Common myeloid progenitor, CD34-positive (primary cell): ENCODE data around the gene NLRP2B.

ENCODE experiments used
- CTCF ChIA-PET: fragments of 350-600 bp; sonication (Branson Sonifier 250); formaldehyde crosslinking; loops from one replicate; lab custom pipeline; 2021; ENCODE audit warnings: antibody characterized with exemption; lab: Charles Lee
- POLR2A ChIA-PET: fragments of 350-600 bp; sonication (Branson Sonifier 250); formaldehyde crosslinking; loops from one replicate; lab custom pipeline; 2021; ENCODE audit warnings: antibody characterized with exemption; lab: Charles Lee
- DNase-seq, 3 donors: peaks; one replicate each; pipeline versions ENCODE4 v3.0.0 to v3.0.0-alpha.2; 2013
- H3K27ac ChIP-seq, 2 experiments: 1 replicate in 1 of 2; 2 replicates in 1 of 2; pipeline ENCODE4 v1.7.0; 2013; ENCODE audit warnings: inconsistent platforms in 2 of 2, low read length in 2 of 2, mild to moderate bottlenecking in 2 of 2, low read depth in 1 of 2, moderate library complexity in 1 of 2; ENCODE audit not compliant: severe bottlenecking in 2 of 2, insufficient read depth in 1 of 2, poor library complexity in 1 of 2
- H3K27me3 ChIP-seq, 5 experiments: replicated peaks in 2 of 5; 1 replicate in 3 of 5; 2 replicates in 2 of 5; pipeline versions ENCODE4 v1.6.1 to v1.7.0; 2013; ENCODE audit warnings: low read length in 4 of 5, mild to moderate bottlenecking in 2 of 5, moderate library complexity in 2 of 5, inconsistent platforms in 1 of 5; ENCODE audit not compliant: insufficient read depth in 5 of 5, control insufficient read depth in 4 of 5
- H3K36me3 ChIP-seq, 4 experiments: 1 replicate in 2 of 4; 2 replicates in 2 of 4; pipeline versions ENCODE4 v1.6.1 to v1.7.0; 2013; ENCODE audit warnings: low read length in 3 of 4, control low read depth in 1 of 4, mild to moderate bottlenecking in 1 of 4; ENCODE audit not compliant: control insufficient read depth in 4 of 4, insufficient read depth in 4 of 4
- H3K4me1 ChIP-seq, 4 experiments: 1 replicate in 3 of 4; 2 replicates in 1 of 4; pipeline versions ENCODE4 v1.6.1 to v1.7.1; 2013; ENCODE audit warnings: low read length in 3 of 4, mild to moderate bottlenecking in 3 of 4, control low read depth in 1 of 4, inconsistent platforms in 1 of 4, moderate library complexity in 1 of 4; ENCODE audit not compliant: control insufficient read depth in 4 of 4, insufficient read depth in 4 of 4; ENCODE audit errors: control extremely low read depth in 1 of 4
- H3K4me3 ChIP-seq, 7 experiments: 1 replicate in 4 of 7; 2 replicates in 3 of 7; pipeline versions ENCODE4 v1.5.1 to v1.7.0; 2013; ENCODE audit warnings: mild to moderate bottlenecking in 7 of 7, low read length in 6 of 7, moderate library complexity in 6 of 7, inconsistent platforms in 2 of 7, low read depth in 2 of 7, control low read depth in 1 of 7; ENCODE audit not compliant: insufficient read depth in 4 of 7, control insufficient read depth in 1 of 7; ENCODE audit errors: extremely low read depth in 1 of 7
- H3K9me3 ChIP-seq, 5 experiments: 1 replicate in 4 of 5; 2 replicates in 1 of 5; pipeline versions ENCODE4 v1.6.1 to v1.7.1; 2013; ENCODE audit warnings: low read length in 4 of 5, mild to moderate bottlenecking in 2 of 5, inconsistent platforms in 1 of 5, low read depth in 1 of 5, moderate library complexity in 1 of 5; ENCODE audit not compliant: control insufficient read depth in 4 of 5, insufficient read depth in 2 of 5; ENCODE audit errors: control extremely low read depth in 1 of 5
- WGBS: methylation state at CpG from one replicate; pipeline ENCODE4 v1.1.5; 2013; ENCODE audit not compliant: insufficient coverage; 5-methylcytosine and 5-hydroxymethylcytosine counted together

NLRP2B gene

DNA sequence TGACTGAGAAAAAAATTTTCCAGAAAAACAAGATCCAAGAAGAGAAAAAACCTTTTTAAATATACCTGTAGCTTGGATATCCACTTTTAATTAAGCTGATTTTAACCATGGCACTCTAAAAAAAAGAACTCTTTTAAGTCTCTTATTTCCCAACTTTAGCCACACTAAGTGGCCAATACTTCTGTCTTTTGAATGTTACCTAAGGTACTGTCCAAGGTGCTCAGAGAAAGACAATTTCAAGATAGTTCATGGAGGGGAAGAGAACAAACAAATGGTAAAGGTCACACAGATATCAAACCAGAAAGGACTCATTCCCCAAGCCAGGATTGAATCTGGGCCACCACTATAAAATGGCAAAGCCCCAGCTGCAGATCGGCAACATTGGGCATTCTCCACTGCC lies 10.1 kb downstream of the NLRP2B start:
- Histone ChIP-seq H3K27ac (no peak overlapping the region), H3K4me3 (no peak overlapping the region), H3K9me3 (peaks cover 0 to 3% (median 0%) of the 10 kb centered on the region in 5 experiments), H3K36me3 (no peaks in the 10 kb centered on the region), H3K4me1 (no peaks in the 10 kb centered on the region), H3K27me3 (no peaks in the 10 kb centered on the region)
- no peak for DNase-seq
- POLR2A ChIA-PET: no interaction called here
- WGBS: 100% methylated on average over 1 of the region's 1 CpG
- CTCF ChIA-PET: no interaction called here

DNA sequence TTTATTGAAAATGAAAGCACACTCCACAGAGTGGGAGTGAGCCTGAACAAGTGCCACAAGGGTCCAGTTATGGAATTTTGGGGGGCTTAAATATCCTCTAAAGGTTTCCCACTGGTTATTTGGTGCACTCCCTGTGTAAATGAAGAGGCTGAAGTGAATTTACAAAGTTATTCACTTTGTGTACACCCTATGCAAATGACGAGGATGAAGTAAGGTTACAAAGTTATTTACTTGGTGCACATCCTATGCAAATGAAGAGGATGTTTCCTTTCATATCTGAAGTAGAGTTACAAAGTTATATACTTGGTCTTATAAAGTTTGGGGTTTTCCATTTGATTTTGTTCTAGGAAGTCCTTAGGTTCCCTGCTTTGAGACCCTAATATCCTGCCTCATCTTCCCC lies 13.1 kb downstream of the NLRP2B start:
- H3K9me3 ChIP-seq: no peaks in the 10 kb centered on the region
- WGBS: 83% methylated on average over 1 of the region's 1 CpG
- H3K27me3 ChIP-seq: no peaks in the 10 kb centered on the region
- H3K4me3 ChIP-seq: no peak overlapping the region
- no peak overlapping the region for H3K27ac ChIP-seq
- CTCF ChIA-PET: no interaction called here
- no peaks in the 10 kb centered on the region for H3K36me3 ChIP-seq
- DNase-seq: no peak
- no peaks in the 10 kb centered on the region for H3K4me1 ChIP-seq
- POLR2A ChIA-PET: no interaction called here

- no peak for DNase-seq
- Histone ChIP-seq H3K27ac (no peak overlapping the region), H3K36me3 (no peaks in the 10 kb centered on the region), H3K4me1 (no peaks in the 10 kb centered on the region), H3K9me3 (peaks cover 0 to 4% (median 1%) of the 10 kb centered on the region in 5 experiments), H3K4me3 (no peak overlapping the region), H3K27me3 (no peaks in the 10 kb centered on the region)
- ChIA-PET CTCF (no interaction called here), POLR2A (no interaction called here)
- WGBS: no CpG with 5 or more reads among the region's 2 CpGs
Measured at GRCh38 chrX:57655065-57655464, 25.0 kb downstream of the NLRP2B start.

DNA sequence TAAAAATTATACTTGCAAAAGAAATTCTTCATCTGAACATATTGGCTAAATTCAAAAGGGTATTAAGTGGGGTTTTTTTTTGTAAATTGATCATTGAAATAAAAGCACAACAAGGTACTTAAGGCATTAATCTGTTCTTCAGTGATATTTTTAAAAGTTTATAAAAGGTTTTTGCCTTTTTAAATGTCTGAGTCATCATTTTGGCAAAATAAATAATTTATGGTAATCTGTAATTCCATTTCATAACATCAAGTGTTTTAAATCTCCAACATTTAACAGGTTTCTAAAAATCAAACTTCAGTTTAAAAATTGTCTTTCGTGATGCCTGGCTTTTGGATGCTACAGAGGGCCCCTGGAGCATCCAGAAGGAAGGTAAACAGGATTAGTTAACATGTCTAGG lies 27.4 kb downstream of the NLRP2B start:
- Histone ChIP-seq H3K27ac (no peak overlapping the region), H3K4me3 (no peak overlapping the region), H3K36me3 (no peaks in the 10 kb centered on the region), H3K27me3 (no peaks in the 10 kb centered on the region), H3K9me3 (peaks cover 0 to 4% (median 1%) of the 10 kb centered on the region in 5 experiments), H3K4me1 (no peaks in the 10 kb centered on the region)
- DNase-seq: no peak
- CTCF ChIA-PET: no interaction called here
- WGBS: no CpG with 5 or more reads among the region's 1 CpG
- POLR2A ChIA-PET: no interaction called here

- Histone ChIP-seq H3K4me1 (no peaks in the 10 kb centered on the region), H3K4me3 (no peak overlapping the region), H3K27ac (no peak overlapping the region), H3K36me3 (no peaks in the 10 kb centered on the region), H3K27me3 (no peaks in the 10 kb centered on the region), H3K9me3 (peaks cover 0 to 4% (median 1%) of the 10 kb centered on the region in 5 experiments)
- ChIA-PET POLR2A (no interaction called here), CTCF (no interaction called here)
- 67% methylated on average over 2 of the region's 4 CpGs for WGBS
- no peak for DNase-seq
Measured at GRCh38 chrX:57651169-57651919, 28.7 kb downstream of the NLRP2B start.

- no peaks in the 10 kb centered on the region for H3K9me3 ChIP-seq
- H3K27me3 ChIP-seq: no peaks in the 10 kb centered on the region
- no peaks in the 10 kb centered on the region for H3K36me3 ChIP-seq
- ChIA-PET POLR2A (no interaction called here), CTCF (no interaction called here)
- DNase-seq: no peak
- H3K4me3 ChIP-seq: no peak overlapping the region
- no peaks in the 10 kb centered on the region for H3K4me1 ChIP-seq
- no peak overlapping the region for H3K27ac ChIP-seq
Measured at GRCh38 chrX:57647020-57647419, 33.0 kb downstream of the NLRP2B start.

- no peaks in the 10 kb centered on the region for H3K9me3 ChIP-seq
- no peaks in the 10 kb centered on the region for H3K27me3 ChIP-seq
- H3K27ac ChIP-seq: no peak overlapping the region
- DNase-seq: no peak
- WGBS: no CpG with 5 or more reads among the region's 1 CpG
- no peak overlapping the region for H3K4me3 ChIP-seq
- no peaks in the 10 kb centered on the region for H3K36me3 ChIP-seq
- ChIA-PET POLR2A (no interaction called here), CTCF (no interaction called here)
- H3K4me1 ChIP-seq: no peaks in the 10 kb centered on the region
Measured at GRCh38 chrX:57643698-57644097, 36.4 kb downstream of the NLRP2B start.
